B cell (primary cell): ENCODE results near the gene SAA2. TPM values are rescaled to one million over a fixed set of nuclear protein-coding genes. Genes with fewer than 3 reads are reported as not detected.

ENCODE experiments used
- ATAC-seq: fragments of 200-7000 bp; cut with Tn5 transposase; one replicate; pipeline ENCODE4 v1.10.0; 2021; ENCODE audit warnings: low read depth, mild to moderate bottlenecking, moderate number of reproducible peaks, moderate library complexity
- CTCF ChIA-PET: fragments of 350-600 bp; sonication (Branson Sonifier 250); formaldehyde crosslinking; loops from one replicate; lab custom pipeline; 2021; ENCODE audit warnings: antibody characterized with exemption, inconsistent platforms; lab: Charles Lee
- POLR2A ChIA-PET: fragments of 350-600 bp; sonication (Branson Sonifier 250); formaldehyde crosslinking; loops from one replicate; lab custom pipeline; 2021; ENCODE audit warnings: antibody characterized with exemption; lab: Charles Lee
- DNase-seq: peaks from one replicate; pipeline ENCODE4 v3.0.0; 2013
- H2AFZ ChIP-seq: 2 replicates; pipeline ENCODE4 v1.6.1; 2012; ENCODE audit warnings: mild to moderate bottlenecking, low read depth, low read length; ENCODE audit not compliant: insufficient read depth, poor library complexity, severe bottlenecking
- H3K27ac ChIP-seq, 2 donors: 1 replicate in 1 of 2; 2 replicates in 1 of 2; pipeline ENCODE4 v1.5.1; 2012 to 2013; ENCODE audit warnings: low read length in 2 of 2, mild to moderate bottlenecking in 2 of 2, moderate library complexity in 1 of 2
- H3K27me3 ChIP-seq, 4 experiments: fragments of 200-600 bp in 1 of 4; sonication (generic) in 1 of 4; replicated peaks in 1 of 4; 1 replicate in 2 of 4; 2 replicates in 2 of 4; pipeline versions ENCODE4 v1.6.1 to v1.7.0; 2013 to 2016; ENCODE audit warnings: low read length in 3 of 4, mild to moderate bottlenecking in 2 of 4, mixed read lengths in 1 of 4, moderate library complexity in 1 of 4; ENCODE audit not compliant: insufficient read depth in 4 of 4, control insufficient read depth in 3 of 4; ENCODE audit errors: control extremely low read depth in 1 of 4
- H3K36me3 ChIP-seq, 2 experiments: replicated peaks in 1 of 2; 1 replicate in 1 of 2; 2 replicates in 1 of 2; pipeline versions ENCODE4 v1.6.1 to v1.7.1; 2013; ENCODE audit warnings: low read length in 1 of 2; ENCODE audit not compliant: insufficient read depth in 2 of 2, control insufficient read depth in 1 of 2; ENCODE audit errors: control extremely low read depth in 1 of 2, extremely low read depth in 1 of 2
- H3K4me1 ChIP-seq, 2 donors: fragments of 200-600 bp in 1 of 2; sonication (generic) in 1 of 2; 1 replicate in 1 of 2; 2 replicates in 1 of 2; pipeline versions ENCODE4 v1.5.1 to v1.6.1; 2013 to 2017; ENCODE audit warnings: low read length in 2 of 2; ENCODE audit not compliant: control insufficient read depth in 2 of 2, insufficient read depth in 2 of 2
- H3K4me2 ChIP-seq: replicated peaks from 2 replicates; pipeline ENCODE3; 2012; ENCODE audit warnings: mild to moderate bottlenecking, low read depth, low read length; ENCODE audit not compliant: poor library complexity, severe bottlenecking
- H3K4me3 ChIP-seq, 5 experiments: fragments of 200-600 bp in 1 of 5; sonication (generic) in 1 of 5; 1 replicate in 3 of 5; 2 replicates in 2 of 5; pipeline versions ENCODE4 v1.5.1 to v1.7.0; 2011 to 2016; ENCODE audit warnings: low read length in 4 of 5, mild to moderate bottlenecking in 4 of 5, low read depth in 2 of 5, control low read depth in 1 of 5, moderate library complexity in 1 of 5; ENCODE audit not compliant: insufficient read depth in 1 of 5; ENCODE audit errors: control extremely low read depth in 1 of 5, extremely low read depth in 1 of 5
- H3K79me2 ChIP-seq: fragments of 200-600 bp; sonication (generic); one replicate; pipeline ENCODE4 v1.6.0; 2016; ENCODE audit warnings: low read length; ENCODE audit not compliant: control insufficient read depth, insufficient read depth
- H3K9ac ChIP-seq: fragments of 200-600 bp; sonication (generic); 2 replicates; pipeline ENCODE4 v1.6.1; 2017; ENCODE audit warnings: mild to moderate bottlenecking, low read length, moderate library complexity
- H3K9me3 ChIP-seq, 3 donors: one replicate each; pipeline versions ENCODE4 v1.6.1 to v1.7.1; 2013; ENCODE audit warnings: low read length in 2 of 3; ENCODE audit not compliant: control insufficient read depth in 2 of 3, insufficient read depth in 1 of 3; ENCODE audit errors: control extremely low read depth in 1 of 3
- H4K20me1 ChIP-seq: 2 replicates; pipeline ENCODE4 v1.6.0; 2012; ENCODE audit warnings: mild to moderate bottlenecking, low read length; ENCODE audit not compliant: insufficient read depth, control insufficient read depth, poor library complexity, severe bottlenecking
- H3K27ac Mint-ChIP-seq: one replicate; pipeline ENCODE4 v1.8.0; 2021; ENCODE audit warnings: mixed read lengths
- H3K27me3 Mint-ChIP-seq: one replicate; pipeline ENCODE4 v1.8.0; 2021; ENCODE audit warnings: mixed read lengths
- H3K4me1 Mint-ChIP-seq: one replicate; pipeline ENCODE4 v1.8.0; 2021; ENCODE audit warnings: mixed read lengths
- H3K4me3 Mint-ChIP-seq: one replicate; pipeline ENCODE4 v1.8.0; 2021; ENCODE audit warnings: mixed read lengths
- H3K9me3 Mint-ChIP-seq: one replicate; pipeline ENCODE4 v1.8.0; 2022; ENCODE audit warnings: mixed read lengths; ENCODE audit not compliant: insufficient read depth
- CTCF ChIP-seq: fragments of 200-600 bp; IDR thresholded peaks from one replicate; pipeline ENCODE4 v1.8.0; 2022; ENCODE audit warnings: antibody characterized with exemption, mild to moderate bottlenecking
- EZH2 ChIP-seq: IDR thresholded peaks from 2 replicates; pipeline ENCODE4 v1.6.1; 2012; ENCODE audit warnings: borderline replicate concordance, low read depth, mild to moderate bottlenecking, moderate library complexity, low read length; ENCODE audit not compliant: insufficient read depth, poor library complexity, severe bottlenecking
- WGBS: methylation state at CpG from one replicate; pipeline ENCODE4 v1.1.5; 2013; ENCODE audit warnings: missing lambda C conversion rate; ENCODE audit not compliant: insufficient coverage; 5-methylcytosine and 5-hydroxymethylcytosine counted together
- intact Hi-C: fragments of 100-400 bp; cut with micrococcal nuclease; formaldehyde crosslinking; loops from one replicate; pipeline ENCODE4 v1.10.0; 2022
- polyA plus RNA-seq: library from polyadenylated mRNA; depleted of rRNA; stranded (reverse); fragments of >200 nt; gene quantifications from 2 replicates; pipeline ENCODE4 v1.2.3, GENCODE V29; 2012
- total RNA-seq, 2 donors: library from RNA; stranded (reverse); fragments of 120-200 nt in 1 of 2; gene quantifications; 1 replicate in 1 of 2; 2 replicates in 1 of 2; pipeline versions ENCODE4 v1.2.3 to v1.2.4, GENCODE V29; 2013 to 2022

Gene SAA2
- total and polyA plus RNA-seq, 2 donors (not counting 1 experiment from before 2014, with no cell fraction given) = not detected

- H3K4me2 ChIP-seq = no peak overlapping the region
- no peaks in the 10 kb centered on the region for H4K20me1 ChIP-seq
- no peaks in the 10 kb centered on the region for H3K4me1 Mint-ChIP-seq
- H3K27me3 Mint-ChIP-seq = no peaks in the 10 kb centered on the region
- no peaks in the 10 kb centered on the region for H3K9me3 Mint-ChIP-seq
- DNase-seq (no peak), ATAC-seq (no peak)
- intact Hi-C loops = no loop called here
- H3K27me3 ChIP-seq = no peaks in the 10 kb centered on the region
- POLR2A ChIA-PET = interaction anchor here (0.6 kb wide), 1 partner anchor 293 kb away, joined by 3 read pairs; no protein-coding TSS in a partner anchor
- H3K9me3 ChIP-seq = no peaks in the 10 kb centered on the region
- H3K27ac ChIP-seq = no peak overlapping the region
- H3K4me3 ChIP-seq = no peak overlapping the region
- WGBS = 95% methylated on average over 3 of the region's 5 CpGs
- H3K4me3 Mint-ChIP-seq = no peak overlapping the region
- CTCF ChIA-PET = interaction anchor here (1.8 kb wide), 1 partner anchor 51 kb away, joined by 6 read pairs; no protein-coding TSS in a partner anchor
- TF ChIP-seq EZH2 = no peak
- TF ChIP-seq CTCF = no peak
- no peak overlapping the region for H2AFZ ChIP-seq
- no peaks in the 10 kb centered on the region for H3K79me2 ChIP-seq
- H3K4me1 ChIP-seq = no peaks in the 10 kb centered on the region
- H3K9ac ChIP-seq = no peak overlapping the region
- H3K27ac Mint-ChIP-seq = no peak overlapping the region
- H3K36me3 ChIP-seq = peaks cover 9 to 87% of the 10 kb centered on the region in 2 experiments
Observed at GRCh38 chr11:18294862-18295261, 46.4 kb upstream of the SAA2 start.

- Mint-ChIP-seq H3K27me3 (no peaks in the 10 kb centered on the region), H3K27ac (no peak overlapping the region), H3K4me1 (peaks cover 2% of the 10 kb centered on the region), H3K4me3 (no peak overlapping the region), H3K9me3 (no peaks in the 10 kb centered on the region)
- Histone ChIP-seq H3K4me2 (no peak overlapping the region), H3K4me1 (no peaks in the 10 kb centered on the region), H3K9me3 (no peaks in the 10 kb centered on the region), H3K4me3 (no peak overlapping the region), H3K9ac (no peak overlapping the region), H3K79me2 (no peaks in the 10 kb centered on the region), H3K27me3 (no peaks in the 10 kb centered on the region), H3K36me3 (peaks cover 3 to 88% of the 10 kb centered on the region in 2 experiments), H3K27ac (no peak overlapping the region), H2AFZ (no peak overlapping the region), H4K20me1 (no peaks in the 10 kb centered on the region)
- intact Hi-C loops = no loop called here
- DNase-seq = no peak
- POLR2A ChIA-PET = no interaction called here
- TF ChIP-seq EZH2 (no peak), CTCF (no peak)
- CTCF ChIA-PET = no interaction called here
- ATAC-seq = no peak
- no CpG with 5 or more reads among the region's 4 CpGs for WGBS
Observed at GRCh38 chr11:18288911-18289310, 40.4 kb upstream of the SAA2 start.
